ENCODE results near the gene SLC35A1.

Gene SLC35A1

GRCh38 chr6:87541041-87541440, 68.3 kb downstream of the SLC35A1 start:
- TF ChIP-seq FOXP2 (optimal IDR thresholded peaks at IDR 0.05; ENCODE audit: borderline replicate concordance, extremely low read depth, extremely low read length, insufficient read depth) (no peak), REST (IDR thresholded peaks at IDR 0.05; ENCODE audit: insufficient read depth in 1 of 2, low read depth in 2 of 2, low read length in 2 of 2) (no peak), POLR2AphosphoS5 (IDR thresholded peaks at IDR 0.05; ENCODE audit: low read depth, low read length) (no peak), SIN3A (IDR thresholded peaks at IDR 0.05; ENCODE audit: borderline replicate concordance, insufficient read depth, low read length) (no peak), TAF1 (IDR thresholded peaks at IDR 0.05; ENCODE audit: borderline replicate concordance, insufficient read depth, low read length) (no peak)

GRCh38 chr6:87541744-87542143, 69.0 kb downstream of the SLC35A1 start:
- TF ChIP-seq REST (IDR thresholded peaks at IDR 0.05; ENCODE audit: insufficient read depth in 1 of 2, low read depth in 2 of 2, low read length in 2 of 2): no peak
- no peak for TF ChIP-seq SIN3A (IDR thresholded peaks at IDR 0.05; ENCODE audit: borderline replicate concordance, insufficient read depth, low read length)
- no peak for TF ChIP-seq FOXP2 (optimal IDR thresholded peaks at IDR 0.05; ENCODE audit: borderline replicate concordance, extremely low read depth, extremely low read length, insufficient read depth)
- TF ChIP-seq TAF1 (IDR thresholded peaks at IDR 0.05; ENCODE audit: borderline replicate concordance, insufficient read depth, low read length): no peak
- TF ChIP-seq POLR2AphosphoS5 (IDR thresholded peaks at IDR 0.05; ENCODE audit: low read depth, low read length): no peak

- TF ChIP-seq POLR2AphosphoS5 (IDR thresholded peaks at IDR 0.05; ENCODE audit: low read depth, low read length) (no peak), TAF1 (IDR thresholded peaks at IDR 0.05; ENCODE audit: borderline replicate concordance, insufficient read depth, low read length) (no peak), REST (IDR thresholded peaks at IDR 0.05; ENCODE audit: insufficient read depth in 1 of 2, low read depth in 2 of 2, low read length in 2 of 2) (no peak), SIN3A (IDR thresholded peaks at IDR 0.05; ENCODE audit: borderline replicate concordance, insufficient read depth, low read length) (no peak), FOXP2 (optimal IDR thresholded peaks at IDR 0.05; ENCODE audit: borderline replicate concordance, extremely low read depth, extremely low read length, insufficient read depth) (no peak)
These were observed 71.1 kb downstream of the SLC35A1 start for GRCh38 chr6:87543696-87544473.

GRCh38 chr6:87544474-87544735, 71.6 kb downstream of the SLC35A1 start:
- TF ChIP-seq REST (IDR thresholded peaks at IDR 0.05; ENCODE audit: insufficient read depth in 1 of 2, low read depth in 2 of 2, low read length in 2 of 2) (no peak), SIN3A (IDR thresholded peaks at IDR 0.05; ENCODE audit: borderline replicate concordance, insufficient read depth, low read length) (no peak), POLR2AphosphoS5 (IDR thresholded peaks at IDR 0.05; ENCODE audit: low read depth, low read length) (no peak), TAF1 (IDR thresholded peaks at IDR 0.05; ENCODE audit: borderline replicate concordance, insufficient read depth, low read length) (no peak), FOXP2 (optimal IDR thresholded peaks at IDR 0.05; ENCODE audit: borderline replicate concordance, extremely low read depth, extremely low read length, insufficient read depth) (no peak)

All from PFSK-1 (cell line).